ENCODE measurements around the gene PRKAG2. TPM values are rescaled to one million over a fixed set of nuclear protein-coding genes. Genes with fewer than 3 reads are reported as not detected.
A peak's percentile ranks its signal among the peaks of the same experiment; 100 is the strongest.

PRKAG2 gene
- total RNA-seq, 3 donors from 2014 or later, result 42.4 to 48.5 (median 46.6) TPM

- Histone ChIP-seq H3K36me3 (ENCODE audit: low read depth) (no peaks in the 10 kb centered on the region), H3K4me3 (no peak overlapping the region), H3K4me1 (ENCODE audit: low read depth) (no peaks in the 10 kb centered on the region), H3K9me3 (no peaks in the 10 kb centered on the region)
- ATAC-seq (no peak), DNase-seq (peak in 1 of 3 donors; percentile 32)
- no peak for TF ChIP-seq CTCF (IDR thresholded peaks at IDR 0.05)
- intact Hi-C loops (cut with DNase I, micrococcal nuclease), result no loop called here
Observed at GRCh38 chr7:151732834-151733592, 143.9 kb downstream of the PRKAG2 start.

- no peak for TF ChIP-seq CTCF (IDR thresholded peaks at IDR 0.05)
- peaks cover 3% of the 10 kb centered on the region for H3K4me1 ChIP-seq (ENCODE audit: low read depth)
- intact Hi-C loops (cut with DNase I, micrococcal nuclease), result no loop called here
Observed at GRCh38 chr7:151732292-151732691, 144.6 kb downstream of the PRKAG2 start.

GRCh38 chr7:151731022-151731441, 145.9 kb downstream of the PRKAG2 start:
- Histone ChIP-seq H3K9me3 (no peaks in the 10 kb centered on the region), H3K36me3 (ENCODE audit: low read depth) (no peaks in the 10 kb centered on the region), H3K4me3 (no peak overlapping the region), H3K4me1 (ENCODE audit: low read depth) (peaks cover 5% of the 10 kb centered on the region)
- intact Hi-C loops (cut with DNase I, micrococcal nuclease), result no loop called here
- DNase-seq (no peak), ATAC-seq (no peak)
- TF ChIP-seq CTCF (IDR thresholded peaks at IDR 0.05), result no peak

More at GRCh38 chr7:151732292-151732691, 144.6 kb downstream of the PRKAG2 start:
- ATAC-seq (no peak), DNase-seq (peak in 1 of 3 donors; percentile 11)
- H3K9me3 ChIP-seq, result no peaks in the 10 kb centered on the region
- no peaks in the 10 kb centered on the region for H3K36me3 ChIP-seq (ENCODE audit: low read depth)
- no peak overlapping the region for H3K4me3 ChIP-seq

GRCh38 chr7:151730591-151730990, 146.3 kb downstream of the PRKAG2 start:
- no peak for TF ChIP-seq CTCF (IDR thresholded peaks at IDR 0.05)
- intact Hi-C loops (cut with DNase I, micrococcal nuclease), result no loop called here
- ATAC-seq (no peak), DNase-seq (peak in 1 of 3 donors; percentile 26)
- Histone ChIP-seq H3K4me1 (ENCODE audit: low read depth) (peaks cover 5% of the 10 kb centered on the region), H3K4me3 (no peak overlapping the region), H3K9me3 (no peaks in the 10 kb centered on the region), H3K36me3 (ENCODE audit: low read depth) (no peaks in the 10 kb centered on the region)

- Histone ChIP-seq H3K4me3 (no peak overlapping the region), H3K4me1 (ENCODE audit: low read depth) (peaks cover 5% of the 10 kb centered on the region), H3K36me3 (ENCODE audit: low read depth) (no peaks in the 10 kb centered on the region), H3K9me3 (no peaks in the 10 kb centered on the region)
- peak in 1 of 3 donors; percentile 26 for DNase-seq
- intact Hi-C loops (cut with DNase I, micrococcal nuclease), result no loop called here
- ATAC-seq, result no peak
- TF ChIP-seq CTCF (IDR thresholded peaks at IDR 0.05), result no peak
Observed at GRCh38 chr7:151729521-151729921, 147.4 kb downstream of the PRKAG2 start.

Data from mucosa of descending colon (tissue), 3 donors.